ENCODE results near the gene NPC1. TPM values are rescaled to one million over a fixed set of nuclear protein-coding genes. Genes with fewer than 3 reads are reported as not detected.
"Not testable (repeated sequence)": the region's sequence is repeated elsewhere in the genome, so short reads cannot be mapped to it uniquely, and the experiment has no call there.

NPC1 gene
- total RNA-seq, 6 experiments from 2014 or later: 25.4 to 46.2 (median 34.3) TPM

DNA sequence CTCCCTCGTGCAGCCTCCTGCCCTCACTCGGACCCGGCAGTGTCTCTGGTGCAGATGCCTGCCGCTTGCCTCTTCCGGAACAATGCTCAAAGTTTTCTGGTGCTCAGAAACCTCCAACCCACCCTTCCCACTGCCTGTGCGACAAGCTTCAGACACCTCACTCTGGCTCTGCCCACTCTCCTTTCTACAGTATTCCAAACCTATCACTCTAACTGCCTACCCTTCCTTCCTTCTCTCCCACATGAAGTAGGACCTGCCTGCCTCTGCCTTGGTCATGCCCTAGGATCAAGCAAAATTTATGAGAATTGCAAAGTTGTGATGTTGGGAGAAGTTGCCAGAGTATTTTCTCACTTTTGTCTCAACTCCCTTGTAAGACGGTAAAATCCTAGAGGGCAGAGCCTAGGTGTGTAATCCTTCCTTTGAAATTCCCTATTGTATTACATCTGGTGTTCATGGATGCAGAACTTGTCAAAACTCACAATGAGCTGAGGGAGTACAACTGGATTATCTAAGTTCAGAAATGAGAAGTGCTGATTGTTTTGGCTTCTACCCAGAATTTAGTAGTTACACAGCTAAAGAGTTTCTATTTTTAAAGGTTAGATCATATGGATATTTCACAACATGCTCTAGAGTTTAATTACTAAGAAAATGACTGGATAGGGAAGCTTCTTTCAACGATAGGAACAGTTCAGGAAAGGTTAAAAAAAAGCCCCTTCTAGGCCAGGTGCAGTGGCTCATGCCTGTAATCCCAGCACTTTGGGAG is 7.2 kb downstream of the NPC1 start:
- Mint-ChIP-seq H3K27me3 (ENCODE audit: insufficient read depth) (no peaks in the 10 kb centered on the region), H3K27ac (peak overlapping the region; percentile 30), H3K4me3 (peak overlapping the region; percentile 4; the same call in 1 of the 2 replicates), H3K36me3 (ENCODE audit: low read depth) (peaks cover 38% of the 10 kb centered on the region), H3K9me3 (no peaks in the 10 kb centered on the region; the same call in 1 of the 2 replicates), H3K4me1 (ENCODE audit: low read depth) (peaks cover 66% of the 10 kb centered on the region)
- no peak for DNase-seq
- TF ChIP-seq CTCF (IDR thresholded peaks at IDR 0.05): no peak

DNA sequence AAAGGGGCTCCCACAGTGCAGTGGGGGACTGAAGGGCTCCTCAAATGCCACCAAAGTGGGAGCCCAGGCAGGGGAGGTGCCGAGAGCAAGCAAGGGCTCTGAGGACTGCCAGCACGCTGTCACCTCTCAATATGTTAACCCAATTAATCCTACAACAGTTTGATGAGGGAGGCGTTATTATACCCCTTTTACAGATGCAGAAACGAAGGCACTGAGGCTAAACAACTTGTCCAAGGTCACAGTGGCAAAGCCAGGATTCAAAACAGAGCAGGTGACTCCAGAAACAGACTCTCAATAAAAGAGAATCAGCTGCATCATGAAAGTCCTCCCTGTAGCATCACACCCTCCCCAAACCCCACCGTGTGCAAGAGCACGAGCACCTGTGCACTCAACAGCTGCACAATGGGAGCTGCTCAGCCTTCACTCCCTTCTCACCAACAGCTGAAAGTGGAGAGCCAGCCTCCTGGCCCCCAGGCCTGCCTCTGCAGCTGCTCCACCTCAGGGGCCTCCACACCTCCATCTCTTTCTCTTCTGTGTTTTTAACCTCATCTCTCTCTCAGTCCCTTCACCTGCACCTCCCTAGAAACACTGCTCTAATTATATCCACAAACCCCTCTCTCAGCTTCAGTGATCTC is 8.1 kb downstream of the NPC1 start:
- no peak for DNase-seq
- H3K4me3 Mint-ChIP-seq: no peak overlapping the region
- no peak for TF ChIP-seq CTCF (IDR thresholded peaks at IDR 0.05)
- H3K4me1 Mint-ChIP-seq (ENCODE audit: low read depth): peaks cover 66% of the 10 kb centered on the region
- H3K27me3 Mint-ChIP-seq (ENCODE audit: insufficient read depth): no peaks in the 10 kb centered on the region
- H3K9me3 Mint-ChIP-seq: no peaks in the 10 kb centered on the region; the same call in 1 of the 2 replicates
- H3K27ac Mint-ChIP-seq: no peak overlapping the region; the same call in 1 of the 2 replicates
- peaks cover 32% of the 10 kb centered on the region for H3K36me3 Mint-ChIP-seq (ENCODE audit: low read depth)

DNA sequence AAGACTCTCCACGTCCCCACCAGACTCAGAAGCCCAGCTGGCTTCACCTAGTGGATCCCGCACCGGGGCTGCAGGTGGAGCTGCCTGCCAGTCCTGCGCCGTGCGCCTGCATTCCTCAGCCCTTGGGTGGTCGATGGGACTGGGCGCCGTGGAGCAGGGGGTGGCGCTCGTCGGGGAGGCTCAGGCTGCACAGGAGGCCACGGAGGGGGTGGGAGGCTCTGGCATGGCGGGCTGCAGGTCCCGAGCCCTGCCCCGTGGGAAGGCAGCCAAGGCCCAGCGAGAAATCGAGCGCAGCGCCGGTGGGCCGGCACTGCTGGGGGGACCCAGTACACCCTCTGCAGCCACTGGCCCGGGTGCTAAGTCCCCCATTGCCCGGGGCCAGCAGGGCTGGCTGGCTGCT is 8.8 kb downstream of the NPC1 start:
- not testable (repeated sequence) for H3K4me3 Mint-ChIP-seq, H3K9me3 Mint-ChIP-seq
- peaks cover 65% of the 10 kb centered on the region for H3K4me1 Mint-ChIP-seq (ENCODE audit: low read depth)

DNA sequence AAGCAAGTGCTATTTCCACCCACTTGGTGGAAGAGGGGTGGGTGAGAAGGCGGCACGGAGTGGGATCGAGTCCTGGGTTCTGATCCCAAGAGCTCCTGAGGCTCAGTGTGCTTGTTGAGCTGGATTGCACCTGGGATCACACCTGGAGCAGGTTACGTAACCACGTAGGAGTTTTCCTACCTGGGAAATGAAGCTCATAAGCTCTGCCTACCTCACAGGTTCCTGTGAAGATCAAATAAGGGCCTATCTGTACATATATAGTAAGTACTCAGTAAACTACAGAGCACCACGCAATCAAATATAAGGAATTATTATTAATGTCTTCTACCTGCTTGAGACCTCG is 11.0 kb downstream of the NPC1 start:
- Mint-ChIP-seq H3K27me3 (ENCODE audit: insufficient read depth) (no peaks in the 10 kb centered on the region), H3K9me3 (no peaks in the 10 kb centered on the region; the same call in 1 of the 2 replicates), H3K36me3 (ENCODE audit: low read depth) (peaks cover 28% of the 10 kb centered on the region), H3K4me3 (no peak overlapping the region), H3K4me1 (ENCODE audit: low read depth) (peaks cover 43% of the 10 kb centered on the region), H3K27ac (no peak overlapping the region)
- no peak for DNase-seq
- TF ChIP-seq CTCF (IDR thresholded peaks at IDR 0.05): no peak

More for the DNA sequence above, 8.8 kb downstream of the NPC1 start:
- not testable (repeated sequence) for H3K27me3 Mint-ChIP-seq (ENCODE audit: insufficient read depth); H3K27ac Mint-ChIP-seq; DNase-seq
- peaks cover 32% of the 10 kb centered on the region for H3K36me3 Mint-ChIP-seq (ENCODE audit: low read depth)

- Mint-ChIP-seq H3K4me1 (ENCODE audit: low read depth) (peaks cover 38% of the 10 kb centered on the region), H3K9me3 (no peaks in the 10 kb centered on the region; the same call in 1 of the 2 replicates), H3K36me3 (ENCODE audit: low read depth) (peaks cover 33% of the 10 kb centered on the region), H3K27me3 (ENCODE audit: insufficient read depth) (no peaks in the 10 kb centered on the region), H3K27ac (peak overlapping the region; percentile 57), H3K4me3 (no peak overlapping the region)
- TF ChIP-seq CTCF (IDR thresholded peaks at IDR 0.05): no peak
- no peak for DNase-seq
These were observed 11.5 kb downstream of the NPC1 start for GRCh38 chr18:23574611-23575308.

Measured in HFFc6 (cell line).